Bronchial epithelial cell (primary cell): Measurements from ENCODE around the gene CMTM4. TPM values are rescaled to one million over a fixed set of nuclear protein-coding genes. Genes with fewer than 3 reads are reported as not detected.

Source experiments
- DNase-seq: peaks from one replicate; pipeline ENCODE4 v3.0.0-alpha.2; 2010; ENCODE audit warnings: low read depth
- FAIRE-seq: peaks from 2 replicates; lab custom pipeline; 2011; peaks lifted over from hg19 to GRCh38; lab: Jason Lieb, UNC
- H3K27me3 ChIP-seq: 2 replicates; pipeline ENCODE4 v1.5.1; 2011; ENCODE audit warnings: low read length; ENCODE audit not compliant: control insufficient read depth, insufficient read depth
- H3K36me3 ChIP-seq: 2 replicates; pipeline ENCODE4 v1.5.1; 2011; ENCODE audit warnings: low read length; ENCODE audit not compliant: control insufficient read depth, insufficient read depth
- H3K4me3 ChIP-seq: 2 replicates; pipeline ENCODE4 v1.5.1; 2011; ENCODE audit warnings: mild to moderate bottlenecking, low read depth, low read length, control low read depth
- total RNA-seq: library from RNA; depleted of rRNA; stranded (reverse); fragments of >200 nt; gene quantifications from 2 replicates; pipeline ENCODE4 v1.2.1, GENCODE V29; 2014
- TF ChIP-seq, protein P1 (sequence below): IDR thresholded peaks from 2 replicates; pipeline ENCODE4 v1.5.1; 2011; ENCODE audit warnings: mild to moderate bottlenecking, moderate library complexity, low read length, control low read depth, inconsistent platforms; ENCODE audit not compliant: insufficient read depth, severe bottlenecking

CMTM4 gene
- total RNA-seq, 1 donor from 2014 or later, result 83.2 TPM

DNA sequence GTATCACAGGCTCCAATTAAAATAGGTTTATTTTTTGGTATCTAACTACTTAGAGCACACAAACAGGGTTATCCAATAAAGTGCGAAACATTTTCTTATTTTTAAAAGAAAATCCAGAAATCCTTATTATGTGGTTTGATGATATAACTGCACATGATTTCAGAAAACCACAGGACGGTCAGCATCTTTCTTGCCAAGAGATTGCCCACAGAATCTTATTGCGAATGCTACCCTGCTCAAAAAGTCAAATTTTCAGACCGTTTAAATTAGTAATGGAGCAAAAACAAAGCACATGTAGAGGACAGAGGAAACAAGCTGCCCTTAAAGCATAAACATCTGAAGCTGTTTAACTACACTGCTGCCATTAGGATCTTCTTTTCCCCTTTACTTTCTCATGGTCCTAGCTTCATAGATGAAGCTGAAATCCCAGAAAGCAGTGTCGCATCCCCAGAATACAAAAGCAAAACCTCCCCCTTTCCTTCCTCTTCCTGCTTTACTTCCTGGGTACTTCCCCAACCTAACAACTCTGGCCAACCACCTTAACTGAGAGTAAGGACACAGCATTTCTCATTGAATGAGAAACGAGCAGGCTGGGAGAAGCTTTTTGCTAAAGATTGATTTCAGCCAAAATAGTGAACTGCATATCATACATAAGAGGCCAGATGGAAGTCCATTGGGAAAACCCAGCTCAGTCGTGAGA, 43.7 kb downstream of the CMTM4 start:
- TF ChIP-seq, protein P1, sequence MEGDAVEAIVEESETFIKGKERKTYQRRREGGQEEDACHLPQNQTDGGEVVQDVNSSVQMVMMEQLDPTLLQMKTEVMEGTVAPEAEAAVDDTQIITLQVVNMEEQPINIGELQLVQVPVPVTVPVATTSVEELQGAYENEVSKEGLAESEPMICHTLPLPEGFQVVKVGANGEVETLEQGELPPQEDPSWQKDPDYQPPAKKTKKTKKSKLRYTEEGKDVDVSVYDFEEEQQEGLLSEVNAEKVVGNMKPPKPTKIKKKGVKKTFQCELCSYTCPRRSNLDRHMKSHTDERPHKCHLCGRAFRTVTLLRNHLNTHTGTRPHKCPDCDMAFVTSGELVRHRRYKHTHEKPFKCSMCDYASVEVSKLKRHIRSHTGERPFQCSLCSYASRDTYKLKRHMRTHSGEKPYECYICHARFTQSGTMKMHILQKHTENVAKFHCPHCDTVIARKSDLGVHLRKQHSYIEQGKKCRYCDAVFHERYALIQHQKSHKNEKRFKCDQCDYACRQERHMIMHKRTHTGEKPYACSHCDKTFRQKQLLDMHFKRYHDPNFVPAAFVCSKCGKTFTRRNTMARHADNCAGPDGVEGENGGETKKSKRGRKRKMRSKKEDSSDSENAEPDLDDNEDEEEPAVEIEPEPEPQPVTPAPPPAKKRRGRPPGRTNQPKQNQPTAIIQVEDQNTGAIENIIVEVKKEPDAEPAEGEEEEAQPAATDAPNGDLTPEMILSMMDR, result no peak
- H3K4me3 ChIP-seq, result no peak overlapping the region
- no peak for FAIRE-seq
- H3K36me3 ChIP-seq, result no peaks in the 10 kb centered on the region
- H3K27me3 ChIP-seq, result no peaks in the 10 kb centered on the region
- no peak for DNase-seq

DNA sequence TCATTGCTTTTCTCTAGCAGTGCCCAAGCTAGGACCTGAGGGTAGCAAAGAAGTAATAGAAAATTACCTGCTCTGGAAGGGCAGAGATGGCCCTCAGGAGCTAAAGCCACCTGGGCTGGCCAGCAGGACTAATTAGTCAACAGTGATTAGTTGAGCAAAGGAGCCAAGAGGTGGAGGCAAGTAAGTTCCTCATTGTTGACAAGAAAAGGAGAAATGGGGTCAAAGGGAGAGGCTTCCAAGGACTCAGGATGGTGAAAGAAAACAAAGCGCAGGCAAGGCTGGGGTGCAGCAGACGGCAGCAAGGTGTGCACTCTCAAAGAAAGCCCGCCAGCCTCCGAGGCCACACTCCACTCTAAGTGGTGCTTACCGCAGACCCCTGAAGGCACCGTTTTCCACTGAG, 44.6 kb downstream of the CMTM4 start:
- TF ChIP-seq, protein P1, result no peak
- DNase-seq (no peak), FAIRE-seq (no peak)
- Histone ChIP-seq H3K4me3 (no peak overlapping the region), H3K36me3 (no peaks in the 10 kb centered on the region), H3K27me3 (no peaks in the 10 kb centered on the region)

DNA sequence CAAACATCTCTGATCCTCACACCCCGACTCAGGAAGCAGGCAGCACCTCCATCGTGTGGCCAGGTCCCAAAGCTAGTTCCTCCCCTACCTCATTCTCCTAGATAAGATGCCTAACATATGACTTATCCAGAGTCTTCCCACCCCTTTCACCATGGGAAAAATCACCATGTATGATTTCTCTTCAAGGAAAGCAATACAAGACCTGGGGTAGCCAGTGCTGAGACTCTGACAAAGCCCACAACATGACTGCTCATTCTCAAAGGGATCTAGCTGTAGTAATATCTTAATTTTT, 45.1 kb downstream of the CMTM4 start:
- Histone ChIP-seq H3K4me3 (no peak overlapping the region), H3K27me3 (no peaks in the 10 kb centered on the region), H3K36me3 (no peaks in the 10 kb centered on the region)
- DNase-seq (no peak), FAIRE-seq (no peak)
- TF ChIP-seq, protein P1, result no peak

DNA sequence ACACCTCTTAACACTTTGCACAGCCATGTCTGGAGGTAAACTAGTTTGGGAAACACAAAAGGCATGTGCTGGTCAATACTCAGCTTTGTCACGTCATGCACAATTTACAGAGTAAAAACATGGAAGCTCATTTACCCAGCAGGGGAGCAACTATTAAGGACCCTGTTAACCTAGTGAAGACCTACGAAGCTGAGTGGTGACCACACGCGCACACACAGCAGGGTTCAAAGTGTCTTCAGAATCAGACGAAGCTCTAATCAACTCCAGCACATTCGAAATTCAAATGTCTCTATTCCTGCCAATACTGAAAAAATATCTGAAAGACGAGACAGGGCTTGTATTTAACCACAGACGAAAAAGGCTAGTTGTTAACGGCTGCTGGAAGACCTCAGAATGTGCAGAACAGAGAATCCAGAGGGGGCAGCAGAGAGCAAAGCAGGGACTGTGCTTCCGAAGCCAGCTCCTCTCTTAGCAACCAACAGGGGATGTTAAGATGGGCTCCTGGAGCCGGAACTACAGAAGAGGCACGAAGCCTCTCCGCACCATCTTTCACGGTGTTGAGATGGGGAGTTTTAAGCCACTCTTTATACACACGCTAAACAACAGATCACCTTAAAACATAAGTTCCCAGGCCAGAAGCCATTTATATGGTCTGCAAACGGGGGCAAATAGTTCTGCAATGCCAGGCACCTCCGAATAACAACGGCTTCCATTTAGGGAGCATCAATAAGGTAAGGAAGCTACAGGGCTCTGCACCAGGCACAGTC, 45.7 kb downstream of the CMTM4 start:
- TF ChIP-seq, protein P1, result peak; percentile 93
- Histone ChIP-seq H3K4me3 (no peak overlapping the region), H3K36me3 (no peaks in the 10 kb centered on the region), H3K27me3 (no peaks in the 10 kb centered on the region)
- DNase-seq (peak; percentile 87), FAIRE-seq (no peak)

DNA sequence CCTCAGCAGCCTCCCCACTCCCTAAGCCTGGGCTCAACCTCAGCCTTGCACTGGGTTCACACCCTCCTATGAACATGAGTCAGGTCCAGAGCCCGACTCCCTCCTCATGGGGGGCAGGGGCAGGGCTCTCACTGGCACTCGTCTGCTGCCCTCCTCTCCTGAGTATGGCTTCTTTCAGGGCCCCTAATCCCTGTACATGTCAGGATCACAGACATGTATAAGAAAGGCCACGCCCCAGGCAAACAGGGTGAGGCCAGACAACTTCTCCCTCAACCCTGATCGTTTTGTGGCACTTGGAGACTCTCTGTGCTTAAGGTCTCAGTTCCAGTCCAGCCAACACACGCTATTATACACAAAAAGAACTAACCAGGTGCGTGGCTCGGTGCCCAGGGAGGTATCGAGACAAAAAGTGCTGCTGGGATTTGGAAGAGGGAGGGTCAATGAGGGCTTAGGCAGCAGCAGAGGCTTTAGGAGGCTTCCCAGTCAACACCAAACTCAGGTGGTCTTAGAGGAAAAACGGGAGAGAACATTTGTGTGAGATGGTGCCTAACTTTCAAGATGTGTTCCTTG, 46.8 kb downstream of the CMTM4 start:
- TF ChIP-seq, protein P1, result no peak
- DNase-seq (no peak), FAIRE-seq (no peak)
- Histone ChIP-seq H3K4me3 (no peak overlapping the region), H3K36me3 (no peaks in the 10 kb centered on the region), H3K27me3 (no peaks in the 10 kb centered on the region)
